Measurements from ENCODE around the gene EIF3B.
"Not testable (repeated sequence)": the region's sequence is repeated elsewhere in the genome, so short reads cannot be mapped to it uniquely, and the experiment has no call there.

The EIF3B gene

GRCh38 chr7:2405601-2406345 lies 51.1 kb downstream of the EIF3B start:
- FAIRE-seq (peak; percentile 94), DNase-seq (ENCODE audit: insufficient read length, low spot score) (no peak)
- peak; percentile 33; the same call in 1 of the 2 replicates for TF ChIP-seq POU2F2 (IDR thresholded peaks at IDR 0.05; ENCODE audit: low read depth, low read length)
- peak; percentile 36; the same call in 1 of the 2 replicates for TF ChIP-seq TAF1 (IDR thresholded peaks at IDR 0.05; ENCODE audit: low read depth, low read length)
- no peak for TF ChIP-seq PAX5 (IDR thresholded peaks at IDR 0.05; ENCODE audit: insufficient read depth, low read length, severe bottlenecking)
- no peak for TF ChIP-seq POLR2A (IDR thresholded peaks at IDR 0.05; ENCODE audit: low read depth, low read length)

GRCh38 chr7:2409745-2410414 lies 55.3 kb downstream of the EIF3B start:
- DNase-seq (ENCODE audit: insufficient read length, low spot score) (no peak), FAIRE-seq (no peak)
- no peak for TF ChIP-seq POLR2A (IDR thresholded peaks at IDR 0.05; ENCODE audit: low read depth, low read length)
- TF ChIP-seq POU2F2 (IDR thresholded peaks at IDR 0.05; ENCODE audit: low read depth, low read length), result no peak
- TF ChIP-seq TAF1 (IDR thresholded peaks at IDR 0.05; ENCODE audit: low read depth, low read length), result no peak
- TF ChIP-seq PAX5 (IDR thresholded peaks at IDR 0.05; ENCODE audit: insufficient read depth, low read length, severe bottlenecking), result no peak
- TF ChIP-seq SPI1 (IDR thresholded peaks at IDR 0.05; ENCODE audit: low read depth, low read length), result no peak
- no peak for TF ChIP-seq POLR2AphosphoS5 (IDR thresholded peaks at IDR 0.05; ENCODE audit: low read depth, low read length)

GRCh38 chr7:2411049-2411448 lies 56.4 kb downstream of the EIF3B start:
- FAIRE-seq (no peak), DNase-seq (ENCODE audit: insufficient read length, low spot score) (no peak)
- TF ChIP-seq TAF1 (IDR thresholded peaks at IDR 0.05; ENCODE audit: low read depth, low read length) (no peak), SPI1 (IDR thresholded peaks at IDR 0.05; ENCODE audit: low read depth, low read length) (no peak), PAX5 (IDR thresholded peaks at IDR 0.05; ENCODE audit: insufficient read depth, low read length, severe bottlenecking) (no peak), POU2F2 (IDR thresholded peaks at IDR 0.05; ENCODE audit: low read depth, low read length) (no peak)

- FAIRE-seq (no peak), DNase-seq (ENCODE audit: insufficient read length, low spot score) (no peak)
- TF ChIP-seq SPI1 (IDR thresholded peaks at IDR 0.05; ENCODE audit: low read depth, low read length) (no peak), POLR2A (IDR thresholded peaks at IDR 0.05; ENCODE audit: low read depth, low read length) (no peak), PAX5 (IDR thresholded peaks at IDR 0.05; ENCODE audit: insufficient read depth, low read length, severe bottlenecking) (no peak), POU2F2 (IDR thresholded peaks at IDR 0.05; ENCODE audit: low read depth, low read length) (no peak), POLR2AphosphoS5 (IDR thresholded peaks at IDR 0.05; ENCODE audit: low read depth, low read length) (no peak), TAF1 (IDR thresholded peaks at IDR 0.05; ENCODE audit: low read depth, low read length) (no peak)
Measured at GRCh38 chr7:2411815-2412586, 57.4 kb downstream of the EIF3B start.

GRCh38 chr7:2412587-2413201 lies 58.1 kb downstream of the EIF3B start:
- TF ChIP-seq SPI1 (IDR thresholded peaks at IDR 0.05; ENCODE audit: low read depth, low read length) (no peak), POU2F2 (IDR thresholded peaks at IDR 0.05; ENCODE audit: low read depth, low read length) (no peak), POLR2A (IDR thresholded peaks at IDR 0.05; ENCODE audit: low read depth, low read length) (no peak), PAX5 (IDR thresholded peaks at IDR 0.05; ENCODE audit: insufficient read depth, low read length, severe bottlenecking) (no peak), TAF1 (IDR thresholded peaks at IDR 0.05; ENCODE audit: low read depth, low read length) (no peak)
- DNase-seq (ENCODE audit: insufficient read length, low spot score) (no peak), FAIRE-seq (no peak)

GRCh38 chr7:2416063-2416462 lies 61.4 kb downstream of the EIF3B start:
- no peak for DNase-seq (ENCODE audit: insufficient read length, low spot score)
- no peak for FAIRE-seq
- TF ChIP-seq PAX5 (IDR thresholded peaks at IDR 0.05; ENCODE audit: insufficient read depth, low read length, severe bottlenecking) (no peak), POLR2AphosphoS5 (IDR thresholded peaks at IDR 0.05; ENCODE audit: low read depth, low read length) (no peak), TAF1 (IDR thresholded peaks at IDR 0.05; ENCODE audit: low read depth, low read length) (no peak), POU2F2 (IDR thresholded peaks at IDR 0.05; ENCODE audit: low read depth, low read length) (no peak), POLR2A (IDR thresholded peaks at IDR 0.05; ENCODE audit: low read depth, low read length) (no peak), SPI1 (IDR thresholded peaks at IDR 0.05; ENCODE audit: low read depth, low read length) (no peak)

- TF ChIP-seq POU2F2 (IDR thresholded peaks at IDR 0.05; ENCODE audit: low read depth, low read length) (no peak), POLR2A (IDR thresholded peaks at IDR 0.05; ENCODE audit: low read depth, low read length) (no peak)
- FAIRE-seq, result no peak
- no peak for DNase-seq (ENCODE audit: insufficient read length, low spot score)
Measured at GRCh38 chr7:2416650-2417049, 62.0 kb downstream of the EIF3B start.

- not testable (repeated sequence) for DNase-seq (ENCODE audit: insufficient read length, low spot score); FAIRE-seq
Measured at GRCh38 chr7:2417178-2417577, 62.6 kb downstream of the EIF3B start.

- no peak for DNase-seq (ENCODE audit: insufficient read length, low spot score)
- FAIRE-seq, result peak; percentile 13
- TF ChIP-seq PAX5 (IDR thresholded peaks at IDR 0.05; ENCODE audit: insufficient read depth, low read length, severe bottlenecking) (no peak), TAF1 (IDR thresholded peaks at IDR 0.05; ENCODE audit: low read depth, low read length) (no peak), POLR2AphosphoS5 (IDR thresholded peaks at IDR 0.05; ENCODE audit: low read depth, low read length) (no peak), POU2F2 (IDR thresholded peaks at IDR 0.05; ENCODE audit: low read depth, low read length) (no peak), SPI1 (IDR thresholded peaks at IDR 0.05; ENCODE audit: low read depth, low read length) (no peak), POLR2A (IDR thresholded peaks at IDR 0.05; ENCODE audit: low read depth, low read length) (no peak)
Measured at GRCh38 chr7:2417981-2418481, 63.4 kb downstream of the EIF3B start.
